ENCODE results near the gene TTC12.
A peak's percentile ranks its signal among the peaks of the same experiment; 100 is the strongest.

The TTC12 gene

GRCh38 chr11:113377681-113378412 lies 63.5 kb downstream of the TTC12 start:
- DNase-seq, result no peak

GRCh38 chr11:113378692-113379091 lies 64.3 kb downstream of the TTC12 start:
- DNase-seq, result no peak

DNA sequence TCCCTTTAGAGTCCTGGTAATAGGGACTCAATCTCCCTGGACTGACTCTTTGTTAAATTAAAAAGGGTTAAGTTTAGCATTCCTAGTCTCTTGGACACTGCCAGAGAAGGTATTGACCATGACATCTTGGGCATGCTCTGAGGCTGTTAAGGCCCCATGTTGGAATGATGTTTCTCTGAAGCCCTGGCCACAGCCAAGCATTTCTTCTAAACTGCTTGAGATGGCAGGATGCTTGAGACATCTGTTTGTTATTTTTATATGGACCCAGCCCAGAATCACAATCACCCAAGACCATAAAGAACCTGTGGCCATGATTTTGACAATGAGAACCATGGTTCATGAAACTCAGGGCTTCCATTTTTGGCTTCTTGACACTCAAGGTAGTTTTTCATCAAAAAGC lies 67.7 kb downstream of the TTC12 start:
- DNase-seq, result no peak

DNA sequence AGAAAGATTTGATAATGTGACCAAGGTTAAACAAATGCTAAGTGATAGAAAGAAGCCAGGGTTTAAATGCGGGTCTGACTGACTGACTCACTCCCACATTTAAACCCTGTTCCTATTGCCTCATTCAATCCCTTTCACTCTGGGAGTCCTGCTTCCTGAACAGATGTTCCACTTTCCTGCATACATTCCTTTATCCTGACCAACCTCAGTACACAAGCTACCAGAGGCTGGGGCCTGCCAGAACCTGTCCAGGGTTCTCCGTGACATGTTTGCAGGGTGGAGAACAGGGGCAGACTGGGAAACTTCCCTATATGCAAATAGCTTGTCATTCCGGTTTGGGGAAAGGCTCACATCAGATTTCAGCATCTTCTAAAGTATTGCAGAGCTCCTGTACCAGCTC lies 70.2 kb downstream of the TTC12 start:
- peak; percentile 62 for DNase-seq

DNA sequence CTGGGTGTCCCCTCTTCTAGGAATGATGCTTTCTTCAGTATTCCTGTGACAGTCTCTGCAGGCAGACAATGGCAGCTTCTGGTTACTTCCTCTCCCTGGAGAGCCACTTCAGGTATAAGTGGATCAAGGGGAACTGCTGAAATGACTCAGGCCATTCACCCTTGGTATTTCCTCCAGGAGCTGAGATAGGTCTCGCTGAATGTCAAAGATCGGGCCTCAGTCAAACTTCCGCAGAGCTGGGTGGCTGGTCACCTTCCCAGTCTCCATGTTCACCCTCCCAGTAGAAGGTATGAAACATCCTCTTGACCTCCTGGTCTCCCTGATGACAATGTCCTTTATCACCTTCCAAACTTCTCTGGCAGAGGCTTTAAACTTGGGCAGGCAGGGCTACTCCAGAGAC lies 71.4 kb downstream of the TTC12 start:
- no peak for DNase-seq

- no peak for DNase-seq
These were observed 72.5 kb downstream of the TTC12 start for GRCh38 chr11:113386866-113387265.

- DNase-seq, result no peak
These were observed 73.3 kb downstream of the TTC12 start, which contains the start of gene ANKK1 for GRCh38 chr11:113387605-113388211. Gene ANKK1, plus strand, starts transcription at chr11:113387779. Its CDS starts 106 bp downstream, at chr11:113387885.

DNA sequence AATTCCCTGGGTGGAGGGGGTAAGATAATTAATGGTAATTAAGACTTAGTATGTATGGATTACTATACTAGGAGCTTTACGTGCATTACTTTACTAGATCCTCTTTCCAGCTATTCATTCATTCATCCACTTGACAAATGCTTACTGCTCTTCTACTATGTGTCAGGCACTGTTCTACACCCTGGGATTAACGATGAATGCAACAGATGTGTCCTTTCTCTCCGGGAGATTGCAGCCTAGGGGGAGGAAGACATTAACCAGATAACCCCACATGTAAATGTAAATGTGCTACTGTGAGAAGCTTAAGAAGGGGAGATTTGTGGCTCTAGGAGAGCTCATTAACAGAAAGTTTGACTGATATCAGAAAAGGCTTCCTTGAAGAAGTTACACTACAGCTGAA lies 74.9 kb downstream of the TTC12 start:
- no peak for DNase-seq

DNA sequence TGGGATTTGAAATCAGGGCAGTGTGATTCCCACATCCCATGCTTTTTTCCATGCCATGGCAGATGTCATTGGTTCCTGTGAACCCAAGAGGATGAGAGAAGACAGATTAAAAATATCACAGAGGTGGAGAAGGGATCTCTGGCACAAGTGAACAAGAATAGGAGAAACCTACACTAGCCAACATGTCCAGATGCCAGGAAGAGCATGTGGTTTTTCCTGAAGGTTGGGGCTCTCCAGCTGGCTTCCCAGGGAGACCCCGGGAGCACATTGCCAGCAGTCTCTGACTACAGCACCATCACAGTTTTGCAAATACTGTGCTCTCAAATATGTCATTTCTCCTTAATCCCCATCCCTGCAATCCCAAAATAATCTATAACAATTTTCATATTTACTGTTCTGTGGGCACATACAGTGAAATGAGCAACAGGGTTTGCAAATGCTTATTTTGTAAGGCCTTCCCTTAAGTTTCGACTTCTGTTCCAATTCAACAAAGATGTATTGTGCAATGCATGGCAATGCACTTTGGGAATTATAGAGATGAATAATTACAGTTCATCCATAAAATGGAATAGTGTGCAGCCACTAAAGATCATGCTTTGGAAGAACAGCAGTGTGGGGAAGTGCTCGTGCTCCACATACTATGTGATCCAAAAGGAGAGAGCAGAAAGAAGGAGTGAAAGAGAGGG lies 78.0 kb downstream of the TTC12 start:
- DNase-seq, result no peak

- no peak for DNase-seq
These were observed 79.2 kb downstream of the TTC12 start for GRCh38 chr11:113393501-113393985.

DNA sequence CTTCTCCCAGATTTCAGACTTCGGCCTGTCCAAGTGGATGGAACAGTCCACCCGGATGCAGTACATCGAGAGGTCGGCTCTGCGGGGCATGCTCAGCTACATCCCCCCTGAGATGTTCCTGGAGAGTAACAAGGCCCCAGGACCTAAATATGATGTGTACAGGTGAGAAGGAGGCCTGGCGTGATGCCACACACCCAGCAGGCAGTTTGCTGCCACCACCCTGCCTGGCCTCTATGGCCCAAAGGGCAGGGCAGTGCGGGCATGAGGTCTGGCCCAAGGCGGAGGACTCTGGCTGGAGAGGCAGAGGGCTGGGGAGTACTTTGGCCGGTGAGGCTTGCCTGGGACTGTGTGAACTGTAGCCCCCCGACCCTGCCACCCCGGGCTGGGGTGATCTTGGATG lies 80.5 kb downstream of the TTC12 start:
- no peak for DNase-seq

DNA sequence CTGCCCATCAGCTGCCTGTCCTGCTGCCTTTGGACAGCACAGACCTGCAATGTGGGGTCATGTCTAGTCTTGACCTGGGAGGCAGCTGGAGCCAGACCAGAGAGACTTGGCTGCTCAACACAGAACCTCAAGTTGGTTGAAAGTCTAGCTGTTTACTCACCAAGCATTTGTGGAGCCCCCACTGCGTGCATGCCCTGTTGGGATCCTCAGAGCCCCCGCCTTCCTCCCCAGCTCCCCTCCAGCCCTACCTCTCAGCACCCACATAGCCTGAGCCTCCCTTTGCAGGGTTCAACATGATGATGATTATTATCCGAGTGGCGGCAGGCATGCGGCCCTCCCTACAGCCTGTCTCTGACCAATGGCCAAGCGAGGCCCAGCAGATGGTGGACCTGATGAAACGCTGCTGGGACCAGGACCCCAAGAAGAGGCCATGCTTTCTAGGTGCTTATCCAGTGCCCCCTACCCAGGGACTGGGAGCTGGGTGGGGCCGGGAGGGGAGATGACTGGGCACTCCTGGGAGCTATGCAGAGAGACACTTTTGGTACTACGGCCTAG lies 81.5 kb downstream of the TTC12 start:
- DNase-seq, result no peak

- DNase-seq, result no peak
These were observed 82.3 kb downstream of the TTC12 start for GRCh38 chr11:113396690-113397089.

GRCh38 chr11:113397212-113397611 lies 82.8 kb downstream of the TTC12 start:
- no peak for DNase-seq

DNA sequence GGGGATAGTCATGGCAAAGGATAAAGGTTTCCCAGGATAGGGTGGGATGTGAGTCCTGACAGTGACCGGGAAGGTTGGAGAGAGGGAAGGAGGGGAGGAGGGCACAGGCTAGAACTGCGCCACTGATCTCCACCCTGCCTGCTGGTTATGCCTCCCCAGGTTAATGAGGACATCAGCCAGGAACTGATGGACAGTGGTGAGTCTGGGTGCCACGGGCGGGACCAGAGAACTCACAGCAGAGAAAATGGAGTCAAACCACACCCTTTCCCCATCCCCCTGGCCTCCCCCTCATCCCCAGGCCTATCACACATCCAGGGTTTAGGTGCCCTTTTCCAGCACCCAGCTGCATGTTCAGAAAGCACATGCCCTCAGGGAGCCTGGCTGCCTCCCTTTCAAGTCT lies 83.4 kb downstream of the TTC12 start:
- no peak for DNase-seq

GRCh38 chr11:113398669-113399430 lies 84.5 kb downstream of the TTC12 start:
- DNase-seq, result no peak

DNA sequence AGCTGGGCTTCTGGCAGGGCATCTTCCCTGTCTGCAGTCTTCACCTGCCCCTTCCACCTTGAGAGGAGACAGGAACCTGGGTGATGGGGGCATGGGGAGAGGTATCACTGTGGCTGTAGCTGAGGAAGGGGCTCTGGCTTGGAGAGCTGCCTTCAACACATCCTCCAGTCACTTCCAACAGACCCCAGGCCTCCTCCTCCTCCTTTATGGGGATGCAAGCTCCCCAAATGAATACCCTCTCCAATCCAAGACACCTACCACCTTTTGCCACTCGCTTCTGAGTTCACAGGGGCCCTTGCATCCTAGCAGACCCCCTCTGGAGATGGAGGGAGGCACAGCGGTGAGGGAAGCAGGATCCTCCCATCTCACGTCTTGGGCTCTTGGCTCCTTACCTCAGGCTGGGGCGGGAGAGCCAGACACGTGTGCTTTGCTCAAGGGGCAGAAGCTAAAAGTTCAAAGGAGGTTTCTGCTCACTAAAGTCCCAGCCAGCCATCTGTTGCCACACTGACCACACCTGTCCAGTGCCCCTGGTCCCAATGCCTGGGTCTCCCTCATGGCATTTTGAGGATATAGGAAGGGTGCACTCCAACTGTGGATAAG lies 86.3 kb downstream of the TTC12 start:
- no peak for DNase-seq

DNA sequence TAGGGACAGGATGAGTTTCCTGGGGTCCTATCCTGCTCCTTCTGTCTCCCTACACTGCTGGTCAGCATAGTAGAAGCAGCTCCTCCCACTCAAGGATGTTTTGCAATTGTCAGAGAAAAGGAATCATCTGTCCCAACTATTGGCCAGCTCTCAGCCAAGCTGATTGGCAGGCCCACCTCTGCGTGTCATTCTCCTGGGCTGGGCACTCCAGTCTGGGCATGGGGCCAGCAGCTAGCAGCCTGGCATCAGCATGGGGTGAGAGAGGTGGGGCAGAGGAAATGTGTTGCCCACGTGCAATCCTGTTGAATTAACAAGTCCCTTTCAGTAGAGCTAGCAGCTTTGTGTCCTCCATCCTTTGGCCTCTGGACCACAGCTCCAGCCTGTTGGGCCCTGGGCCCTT lies 87.3 kb downstream of the TTC12 start:
- peak; percentile 87 for DNase-seq

GRCh38 chr11:113404859-113405430 lies 90.6 kb downstream of the TTC12 start:
- no peak for DNase-seq

- DNase-seq, result no peak
These were observed 91.5 kb downstream of the TTC12 start for GRCh38 chr11:113405724-113406478.

GRCh38 chr11:113407163-113407562 lies 92.8 kb downstream of the TTC12 start:
- no peak for DNase-seq

Data from NCI-H510A (cell line).